Loucy (cell line): Measurements from ENCODE around the gene ASCC1.

Experiments used
- H2AFZ ChIP-seq: fragments of 200-600 bp; sonication (generic); 2 replicates; pipeline ENCODE4 v1.6.0; 2016; ENCODE audit warnings: antibody characterized with exemption, mild to moderate bottlenecking, low read length, moderate library complexity
- H3F3A ChIP-seq: fragments of 200-600 bp; 2 replicates; pipeline ENCODE4 v1.6.0; 2016; ENCODE audit warnings: antibody characterized with exemption, low read depth, mild to moderate bottlenecking
- H3K27me3 ChIP-seq: fragments of 200-600 bp; sonication (generic); 2 replicates; pipeline ENCODE4 v1.6.1; 2014; ENCODE audit warnings: low read length, mild to moderate bottlenecking; ENCODE audit not compliant: insufficient read depth, poor library complexity, severe bottlenecking
- H3K36me3 ChIP-seq: fragments of 200-600 bp; sonication (generic); 2 replicates; pipeline ENCODE4 v1.6.1; 2016; ENCODE audit warnings: low read length; ENCODE audit not compliant: insufficient read depth
- H3K4me1 ChIP-seq: fragments of 200-600 bp; sonication (generic); 2 replicates; pipeline ENCODE4 v1.5.1; 2014; ENCODE audit warnings: low read length, mild to moderate bottlenecking; ENCODE audit not compliant: insufficient read depth, poor library complexity, severe bottlenecking
- H3K4me2 ChIP-seq: fragments of 200-600 bp; sonication (generic); 2 replicates; pipeline ENCODE4 v1.6.0; 2014; ENCODE audit warnings: antibody characterized with exemption, low read length, low read depth, mild to moderate bottlenecking; ENCODE audit not compliant: poor library complexity, severe bottlenecking
- H3K4me3 ChIP-seq: fragments of 200-600 bp; sonication (generic); 2 replicates; pipeline ENCODE4 v1.5.1; 2014; ENCODE audit warnings: low read length, mild to moderate bottlenecking, mixed read lengths; ENCODE audit not compliant: poor library complexity, severe bottlenecking
- H3K79me2 ChIP-seq: fragments of 200-600 bp; sonication (generic); 2 replicates; pipeline ENCODE4 v1.6.1; 2014; ENCODE audit warnings: low read length; ENCODE audit not compliant: insufficient read depth
- H3K9ac ChIP-seq: fragments of 200-600 bp; sonication (generic); 2 replicates; pipeline ENCODE4 v1.6.0; 2014; ENCODE audit warnings: mild to moderate bottlenecking, low read depth, low read length, moderate library complexity; ENCODE audit not compliant: poor library complexity, severe bottlenecking
- H3K9me2 ChIP-seq: fragments of 200-600 bp; sonication (generic); replicated peaks from 2 replicates; pipeline ENCODE4 v1.6.1; 2016; ENCODE audit warnings: low read depth, low read length, mixed read lengths
- H3K9me3 ChIP-seq: fragments of 200-600 bp; sonication (generic); 2 replicates; pipeline ENCODE4 v1.6.1; 2014; ENCODE audit warnings: mild to moderate bottlenecking, antibody characterized with exemption, low read length, low read depth; ENCODE audit not compliant: insufficient read depth
- H4K20me1 ChIP-seq: fragments of 200-600 bp; sonication (generic); 2 replicates; pipeline ENCODE4 v1.6.0; 2014; ENCODE audit warnings: antibody characterized with exemption, low read length, mild to moderate bottlenecking; ENCODE audit not compliant: insufficient read depth, poor library complexity, severe bottlenecking
- CTCF ChIP-seq: fragments of 200-600 bp; sonication (generic); conservative IDR thresholded peaks from 2 replicates; pipeline ENCODE4 v1.5.1; 2014; ENCODE audit warnings: mild to moderate bottlenecking, antibody characterized with exemption, low read length
- EZH2phosphoT487 ChIP-seq: fragments of 200-600 bp; IDR thresholded peaks from 2 replicates; pipeline ENCODE4 v1.6.1; 2018; ENCODE audit warnings: antibody characterized with exemption, mild to moderate bottlenecking, moderate library complexity, borderline replicate concordance

Gene ASCC1

GRCh38 chr10:72073708-72074573 is 142.1 kb downstream of the ASCC1 start:
- Histone ChIP-seq H3K9me2 (no peaks in the 10 kb centered on the region), H3F3A (no peaks in the 10 kb centered on the region), H3K27me3 (no peaks in the 10 kb centered on the region), H3K79me2 (peaks cover 13% of the 10 kb centered on the region), H3K4me3 (no peak overlapping the region), H3K9me3 (no peaks in the 10 kb centered on the region), H4K20me1 (no peaks in the 10 kb centered on the region), H2AFZ (peak overlapping the region; percentile 37; the same call in 1 of the 2 replicates), H3K4me1 (peaks cover 63% of the 10 kb centered on the region), H3K36me3 (no peaks in the 10 kb centered on the region), H3K9ac (peak overlapping the region; percentile 67), H3K4me2 (peak overlapping the region; percentile 57)
- TF ChIP-seq EZH2phosphoT487 (no peak), CTCF (no peak)

GRCh38 chr10:72072639-72073038 is 143.4 kb downstream of the ASCC1 start:
- Histone ChIP-seq H2AFZ (no peak overlapping the region), H3K9me3 (no peaks in the 10 kb centered on the region), H3K79me2 (peaks cover 26% of the 10 kb centered on the region), H3K27me3 (no peaks in the 10 kb centered on the region), H3K36me3 (no peaks in the 10 kb centered on the region), H3K4me2 (no peak overlapping the region), H3F3A (no peaks in the 10 kb centered on the region), H3K4me1 (peaks cover 71% of the 10 kb centered on the region), H3K9me2 (no peaks in the 10 kb centered on the region), H4K20me1 (no peaks in the 10 kb centered on the region), H3K4me3 (no peak overlapping the region), H3K9ac (peak overlapping the region; percentile 67)
- TF ChIP-seq CTCF (no peak), EZH2phosphoT487 (no peak)

- H4K20me1 ChIP-seq: no peaks in the 10 kb centered on the region
- H3K9me3 ChIP-seq: no peaks in the 10 kb centered on the region
- no peak overlapping the region for H3K4me2 ChIP-seq
- TF ChIP-seq CTCF (no peak), EZH2phosphoT487 (no peak)
- H3K4me3 ChIP-seq: no peak overlapping the region
- H3K4me1 ChIP-seq: peaks cover 75% of the 10 kb centered on the region
- no peaks in the 10 kb centered on the region for H3K27me3 ChIP-seq
- H3K9ac ChIP-seq: no peak overlapping the region
- H3K79me2 ChIP-seq: peaks cover 32% of the 10 kb centered on the region
- H3K9me2 ChIP-seq: no peaks in the 10 kb centered on the region
- H2AFZ ChIP-seq: no peak overlapping the region
- no peaks in the 10 kb centered on the region; the same call in 1 of the 2 replicates for H3K36me3 ChIP-seq
- H3F3A ChIP-seq: no peaks in the 10 kb centered on the region
These were observed 144.0 kb downstream of the ASCC1 start for GRCh38 chr10:72072046-72072445.
